Mesothelial cell of epicardium (in vitro differentiated cells): Measurements from ENCODE around the gene CCNA2. TPM values are rescaled to one million over a fixed set of nuclear protein-coding genes. Genes with fewer than 3 reads are reported as not detected.

Source experiments
- DNase-seq, 2 experiments: peaks; one replicate each; pipeline ENCODE4 v3.0.0; 2021; ENCODE audit warnings: low spot score in 2 of 2; ENCODE audit not compliant: unreplicated experiment in 2 of 2
- H3K27ac Mint-ChIP-seq: 2 replicates; pipeline ENCODE4 v1.8.0; 2021; ENCODE audit warnings: mixed read lengths
- H3K27me3 Mint-ChIP-seq: 2 replicates; pipeline ENCODE4 v1.8.0; 2021; ENCODE audit warnings: low read depth, mixed read lengths
- H3K36me3 Mint-ChIP-seq: 2 replicates; pipeline ENCODE4 v1.8.0; 2021; ENCODE audit warnings: mixed read lengths
- H3K4me1 Mint-ChIP-seq: 2 replicates; pipeline ENCODE4 v1.8.0; 2021; ENCODE audit warnings: mixed read lengths
- H3K4me3 Mint-ChIP-seq: 2 replicates; pipeline ENCODE4 v1.8.0; 2021; ENCODE audit warnings: mild to moderate bottlenecking, moderate library complexity, mixed read lengths
- H3K9me3 Mint-ChIP-seq: 2 replicates; pipeline ENCODE4 v1.8.0; 2021; ENCODE audit warnings: mixed read lengths
- total RNA-seq: library from RNA; stranded (reverse); gene quantifications from 3 replicates; pipeline ENCODE4 v1.2.1, GENCODE V29; 2021
- TF ChIP-seq, protein P1 (sequence below): fragments of 200-600 bp; sonication (generic); IDR thresholded peaks from one replicate; pipeline ENCODE4 v1.5.0; 2021; ENCODE audit warnings: antibody characterized with exemption; ENCODE audit not compliant: unreplicated experiment

CCNA2 gene
- total RNA-seq, 1 donor from 2014 or later = 18.7 TPM

DNA sequence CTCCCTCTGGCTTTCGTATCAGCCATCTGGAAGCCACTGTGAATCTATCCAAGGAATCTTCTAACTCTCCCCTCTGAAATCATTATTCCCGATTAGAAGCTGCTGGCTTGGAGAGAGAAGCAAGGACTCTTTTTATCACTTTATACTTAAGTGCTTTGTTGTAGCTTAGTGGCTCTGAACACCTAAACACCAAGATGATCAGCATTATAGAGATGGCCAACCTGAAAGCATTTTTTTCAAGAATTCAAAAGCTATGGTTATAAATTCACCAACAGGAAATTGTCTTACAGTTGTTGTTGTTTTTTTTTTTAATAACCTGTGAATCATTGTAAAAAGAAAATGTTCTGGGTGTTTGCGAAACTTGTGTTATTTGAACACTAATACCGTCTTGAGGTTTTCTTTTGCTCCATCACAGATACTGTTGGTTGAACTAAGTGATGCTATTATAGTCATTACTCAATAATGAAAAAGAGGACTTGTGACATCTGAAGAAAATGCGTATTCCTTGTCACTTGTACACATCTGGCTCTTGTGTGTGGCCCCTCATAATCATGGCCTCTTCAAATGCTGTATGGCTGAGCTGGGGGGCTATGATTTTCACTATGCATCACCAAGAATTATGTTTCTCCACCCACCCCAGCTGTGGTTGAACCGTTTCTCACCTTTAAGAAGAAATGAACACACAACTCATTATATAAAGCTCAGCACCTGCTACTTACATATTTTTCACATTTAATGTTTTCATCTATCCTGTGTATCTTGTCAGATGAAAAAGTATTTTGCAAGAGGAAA lies 46.9 kb downstream of the CCNA2 start:
- DNase-seq = no peak
- no peak overlapping the region for H3K27ac Mint-ChIP-seq
- H3K27me3 Mint-ChIP-seq = peaks cover 66% of the 10 kb centered on the region
- H3K4me3 Mint-ChIP-seq = no peak overlapping the region
- H3K9me3 Mint-ChIP-seq = no peaks in the 10 kb centered on the region
- TF ChIP-seq, protein P1, sequence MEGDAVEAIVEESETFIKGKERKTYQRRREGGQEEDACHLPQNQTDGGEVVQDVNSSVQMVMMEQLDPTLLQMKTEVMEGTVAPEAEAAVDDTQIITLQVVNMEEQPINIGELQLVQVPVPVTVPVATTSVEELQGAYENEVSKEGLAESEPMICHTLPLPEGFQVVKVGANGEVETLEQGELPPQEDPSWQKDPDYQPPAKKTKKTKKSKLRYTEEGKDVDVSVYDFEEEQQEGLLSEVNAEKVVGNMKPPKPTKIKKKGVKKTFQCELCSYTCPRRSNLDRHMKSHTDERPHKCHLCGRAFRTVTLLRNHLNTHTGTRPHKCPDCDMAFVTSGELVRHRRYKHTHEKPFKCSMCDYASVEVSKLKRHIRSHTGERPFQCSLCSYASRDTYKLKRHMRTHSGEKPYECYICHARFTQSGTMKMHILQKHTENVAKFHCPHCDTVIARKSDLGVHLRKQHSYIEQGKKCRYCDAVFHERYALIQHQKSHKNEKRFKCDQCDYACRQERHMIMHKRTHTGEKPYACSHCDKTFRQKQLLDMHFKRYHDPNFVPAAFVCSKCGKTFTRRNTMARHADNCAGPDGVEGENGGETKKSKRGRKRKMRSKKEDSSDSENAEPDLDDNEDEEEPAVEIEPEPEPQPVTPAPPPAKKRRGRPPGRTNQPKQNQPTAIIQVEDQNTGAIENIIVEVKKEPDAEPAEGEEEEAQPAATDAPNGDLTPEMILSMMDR = no peak
- no peaks in the 10 kb centered on the region for H3K36me3 Mint-ChIP-seq
- no peaks in the 10 kb centered on the region for H3K4me1 Mint-ChIP-seq

DNA sequence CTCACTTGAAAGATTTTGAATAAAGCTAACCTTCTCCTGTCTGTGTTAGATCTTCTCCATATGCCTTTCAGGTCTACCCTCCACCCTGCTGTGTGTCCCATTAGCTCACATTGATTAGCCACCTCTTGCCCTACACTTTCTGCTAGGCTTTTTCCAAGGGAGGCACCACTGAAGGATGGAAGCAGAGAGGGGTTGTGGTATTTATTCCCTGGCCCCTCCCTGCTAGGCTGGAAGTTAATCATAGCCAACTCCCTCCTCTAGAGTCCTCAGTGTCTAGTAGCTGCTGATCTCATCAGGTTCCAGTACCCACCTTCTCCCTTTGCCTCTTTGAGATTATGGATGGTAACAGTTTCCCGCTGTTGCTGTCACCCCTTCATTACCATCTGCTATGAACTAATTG lies 49.8 kb downstream of the CCNA2 start:
- no peak for DNase-seq
- TF ChIP-seq, protein P1 = no peak
- H3K27me3 Mint-ChIP-seq = peaks cover 78% of the 10 kb centered on the region

DNA sequence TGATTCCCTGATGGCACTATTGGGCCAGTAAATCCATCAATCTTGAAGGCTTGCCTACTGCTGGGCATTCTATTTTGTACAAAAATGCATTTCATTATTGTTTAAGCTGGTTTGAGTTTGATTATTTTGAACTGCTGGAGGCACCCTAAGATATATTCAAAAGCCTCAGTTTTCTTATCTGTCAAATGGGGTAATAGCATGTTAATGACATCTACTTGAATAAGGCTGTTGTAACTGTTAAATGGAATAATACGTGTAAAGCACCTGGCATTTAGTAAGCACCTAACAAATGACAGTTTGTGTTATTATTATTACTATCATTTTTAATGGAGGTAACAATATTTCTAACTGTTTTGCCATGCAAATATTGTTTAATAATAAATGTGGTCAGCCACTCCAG lies 51.8 kb downstream of the CCNA2 start:
- Mint-ChIP-seq H3K27ac (no peak overlapping the region), H3K27me3 (peaks cover 80% of the 10 kb centered on the region), H3K9me3 (no peaks in the 10 kb centered on the region), H3K4me3 (no peak overlapping the region), H3K36me3 (no peaks in the 10 kb centered on the region), H3K4me1 (no peaks in the 10 kb centered on the region)
- DNase-seq = no peak
- TF ChIP-seq, protein P1 = no peak

More for the DNA sequence above, 49.8 kb downstream of the CCNA2 start:
- Mint-ChIP-seq H3K4me1 (no peaks in the 10 kb centered on the region), H3K36me3 (no peaks in the 10 kb centered on the region), H3K9me3 (no peaks in the 10 kb centered on the region), H3K4me3 (no peak overlapping the region), H3K27ac (no peak overlapping the region)

DNA sequence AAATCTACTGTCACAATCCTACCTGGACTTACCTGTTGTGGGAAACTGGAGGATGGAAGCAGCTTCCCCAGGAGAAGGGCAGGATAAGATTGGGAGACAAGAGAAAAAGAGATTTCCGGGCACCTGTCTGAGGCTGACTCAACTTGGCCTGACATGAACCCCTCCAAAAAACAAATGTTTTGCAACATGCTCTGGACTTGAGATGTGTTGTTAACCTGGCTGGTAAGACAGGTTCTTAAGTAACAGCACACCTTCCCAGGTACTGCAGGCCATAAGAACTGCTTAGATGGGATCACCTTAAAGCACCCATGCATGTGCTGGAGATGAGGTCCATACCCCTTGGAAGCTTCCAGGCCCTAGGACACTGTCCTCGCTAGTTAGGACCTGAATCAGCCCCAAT lies 54.3 kb downstream of the CCNA2 start:
- no peaks in the 10 kb centered on the region for H3K9me3 Mint-ChIP-seq
- TF ChIP-seq, protein P1 = no peak
- no peaks in the 10 kb centered on the region for H3K36me3 Mint-ChIP-seq
- H3K4me3 Mint-ChIP-seq = no peak overlapping the region
- H3K27me3 Mint-ChIP-seq = peaks cover 91% of the 10 kb centered on the region
- H3K27ac Mint-ChIP-seq = no peak overlapping the region
- H3K4me1 Mint-ChIP-seq = peaks cover 6% of the 10 kb centered on the region
- no peak for DNase-seq

DNA sequence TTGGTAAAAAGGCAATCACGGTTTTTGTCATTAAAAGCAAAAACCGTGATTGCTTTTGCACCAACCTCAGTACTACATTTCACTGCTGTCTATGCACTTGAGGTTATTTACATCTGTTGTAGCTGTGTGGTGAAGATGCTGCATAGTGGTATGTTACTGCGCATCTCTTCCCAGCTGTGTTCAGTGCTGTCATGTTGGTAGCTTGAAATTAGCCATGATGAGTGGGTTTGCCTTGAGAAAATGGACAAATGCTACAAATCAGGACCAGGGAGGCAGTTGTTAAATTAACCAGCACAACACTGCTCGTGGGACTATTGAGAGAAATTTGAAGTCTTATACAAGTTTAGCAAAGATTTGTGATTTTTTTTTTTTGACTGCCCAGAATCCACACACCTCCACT lies 56.5 kb downstream of the CCNA2 start:
- TF ChIP-seq, protein P1 = no peak

More for the DNA sequence above, 56.5 kb downstream of the CCNA2 start:
- Mint-ChIP-seq H3K27me3 (peaks cover 95% of the 10 kb centered on the region), H3K36me3 (no peaks in the 10 kb centered on the region), H3K4me3 (no peak overlapping the region), H3K27ac (no peak overlapping the region), H3K9me3 (no peaks in the 10 kb centered on the region), H3K4me1 (peaks cover 7% of the 10 kb centered on the region)
- no peak for DNase-seq

Other genes starting within 250 kb of the CCNA2 start
- gene ANXA5, start 126.9 kb downstream of the CCNA2 start, total RNA-seq = 125 to 137 TPM (median 130 TPM) in 3 replicates
- not detected in 3 replicates for gene SMIM43, start 58.7 kb downstream of the CCNA2 start, total RNA-seq
- 29.8 to 33.5 TPM (median 30.0 TPM) in 3 replicates for gene EXOSC9, start 22.6 kb downstream of the CCNA2 start, total RNA-seq
- 19.8 to 21.2 TPM (median 20.0 TPM) in 3 replicates for gene BBS7, start 46.6 kb upstream of the CCNA2 start, total RNA-seq
- gene TRPC3, start 128.2 kb upstream of the CCNA2 start, total RNA-seq = 0.18 to 0.34 TPM (median 0.29 TPM) in 3 replicates